ENCODE data around the gene NUTM1. TPM values are rescaled to one million over a fixed set of nuclear protein-coding genes. Genes with fewer than 3 reads are reported as not detected.
"Not testable (repeated sequence)": the region's sequence is repeated elsewhere in the genome, so short reads cannot be mapped to it uniquely, and the experiment has no call there.

The NUTM1 gene
- total RNA-seq, 1 donor from 2014 or later, result not detected

DNA sequence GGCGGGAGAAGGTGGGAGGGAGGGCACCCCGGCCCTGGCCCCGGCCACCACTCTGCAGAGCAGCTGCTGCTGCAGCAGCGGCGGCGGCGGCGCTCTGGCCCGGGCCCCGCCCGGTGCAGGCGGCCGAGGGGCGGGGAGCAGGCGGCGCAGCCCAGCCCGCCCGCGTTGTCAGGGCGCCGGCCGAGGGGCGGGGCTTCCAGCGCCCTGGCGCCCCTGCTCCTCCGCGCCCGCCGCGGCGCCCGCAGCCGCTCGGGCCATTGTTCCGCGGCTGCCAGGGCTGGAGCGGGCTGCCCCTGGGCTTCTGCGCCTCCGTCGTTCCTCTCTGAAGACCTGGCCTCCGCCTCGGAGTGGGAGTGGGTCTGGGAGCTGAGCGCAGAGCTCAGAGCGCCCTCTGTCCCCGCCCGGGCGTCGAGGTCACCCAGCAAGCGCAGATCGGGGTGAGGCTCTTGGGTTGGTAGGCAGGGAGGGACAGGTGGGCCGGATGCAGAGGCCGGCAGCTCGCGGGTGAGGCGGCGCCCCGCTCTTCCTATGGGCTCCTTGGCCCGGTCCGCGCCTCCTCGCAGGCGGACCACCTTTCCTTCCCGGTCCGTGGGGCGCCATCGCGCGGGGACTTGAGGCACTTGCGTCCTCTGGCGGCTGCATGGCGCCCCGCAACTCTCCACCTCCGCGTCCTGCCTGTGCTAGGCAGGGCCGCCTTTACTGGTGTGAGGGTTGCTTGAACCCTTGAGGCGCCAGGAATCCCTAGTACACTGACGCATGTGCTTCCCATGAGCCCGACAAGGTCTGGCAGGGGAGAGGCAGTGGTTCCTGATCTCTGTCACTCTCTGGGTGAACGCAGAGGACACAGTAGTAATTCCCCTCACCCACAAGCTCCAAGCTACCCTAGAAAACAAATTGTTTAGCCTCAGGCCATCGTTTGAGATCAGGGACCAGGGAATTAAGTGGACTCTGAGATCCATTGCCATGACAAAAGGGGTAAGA, 24.3 kb downstream of the NUTM1 start, which contains the start of gene LPCAT4:
TSS of gene LPCAT4 (minus strand) at position 96 of the 981 bp plus-strand sequence. CDS start 96 bp downstream, outside the sequence.
- H3K9me3 Mint-ChIP-seq, result no peaks in the 10 kb centered on the region
- peaks cover 33% of the 10 kb centered on the region for H3K4me1 Mint-ChIP-seq (ENCODE audit: unreplicated experiment)
- TF ChIP-seq, protein P1, sequence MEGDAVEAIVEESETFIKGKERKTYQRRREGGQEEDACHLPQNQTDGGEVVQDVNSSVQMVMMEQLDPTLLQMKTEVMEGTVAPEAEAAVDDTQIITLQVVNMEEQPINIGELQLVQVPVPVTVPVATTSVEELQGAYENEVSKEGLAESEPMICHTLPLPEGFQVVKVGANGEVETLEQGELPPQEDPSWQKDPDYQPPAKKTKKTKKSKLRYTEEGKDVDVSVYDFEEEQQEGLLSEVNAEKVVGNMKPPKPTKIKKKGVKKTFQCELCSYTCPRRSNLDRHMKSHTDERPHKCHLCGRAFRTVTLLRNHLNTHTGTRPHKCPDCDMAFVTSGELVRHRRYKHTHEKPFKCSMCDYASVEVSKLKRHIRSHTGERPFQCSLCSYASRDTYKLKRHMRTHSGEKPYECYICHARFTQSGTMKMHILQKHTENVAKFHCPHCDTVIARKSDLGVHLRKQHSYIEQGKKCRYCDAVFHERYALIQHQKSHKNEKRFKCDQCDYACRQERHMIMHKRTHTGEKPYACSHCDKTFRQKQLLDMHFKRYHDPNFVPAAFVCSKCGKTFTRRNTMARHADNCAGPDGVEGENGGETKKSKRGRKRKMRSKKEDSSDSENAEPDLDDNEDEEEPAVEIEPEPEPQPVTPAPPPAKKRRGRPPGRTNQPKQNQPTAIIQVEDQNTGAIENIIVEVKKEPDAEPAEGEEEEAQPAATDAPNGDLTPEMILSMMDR (conservative IDR thresholded peaks at IDR 0.05), result peak; percentile 95
- H3K27ac Mint-ChIP-seq, result peak within 1 kb of the TSS; percentile 91
- DNase-seq (ENCODE audit: extremely low spot score, unreplicated experiment), result peak; percentile 90
- peaks cover 8% of the 10 kb centered on the region for H3K36me3 Mint-ChIP-seq
- H3K27me3 Mint-ChIP-seq, result no peaks in the 10 kb centered on the region
- H3K4me3 Mint-ChIP-seq, result peak within 1 kb of the TSS; percentile 98

DNA sequence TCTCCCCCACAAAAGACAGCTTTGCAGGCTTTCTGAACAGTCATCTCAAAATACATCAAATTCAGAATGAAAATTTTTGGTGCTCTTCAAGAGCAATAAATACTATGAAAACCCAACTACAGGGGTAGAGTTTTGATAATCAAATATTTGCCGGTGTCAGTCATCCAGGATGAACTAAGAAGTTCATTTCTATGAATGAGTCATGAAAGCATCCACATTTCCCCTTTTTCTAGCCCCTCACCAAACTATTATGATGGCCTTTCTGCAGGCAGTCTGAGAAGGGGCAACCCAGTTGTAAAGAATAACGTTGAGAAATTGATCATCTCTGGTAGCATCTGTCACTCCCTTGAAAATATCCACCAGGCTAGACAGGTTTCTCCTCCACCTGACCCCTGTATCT, 27.0 kb downstream of the NUTM1 start:
- TF ChIP-seq, protein P1 (conservative IDR thresholded peaks at IDR 0.05), result no peak
- Mint-ChIP-seq H3K4me1 (ENCODE audit: unreplicated experiment) (peaks cover 23% of the 10 kb centered on the region), H3K27ac (peak overlapping the region; percentile 43), H3K36me3 (peaks cover 3% of the 10 kb centered on the region), H3K4me3 (peak overlapping the region; percentile 60), H3K27me3 (no peaks in the 10 kb centered on the region), H3K9me3 (no peaks in the 10 kb centered on the region)
- DNase-seq (ENCODE audit: extremely low spot score, unreplicated experiment), result no peak

DNA sequence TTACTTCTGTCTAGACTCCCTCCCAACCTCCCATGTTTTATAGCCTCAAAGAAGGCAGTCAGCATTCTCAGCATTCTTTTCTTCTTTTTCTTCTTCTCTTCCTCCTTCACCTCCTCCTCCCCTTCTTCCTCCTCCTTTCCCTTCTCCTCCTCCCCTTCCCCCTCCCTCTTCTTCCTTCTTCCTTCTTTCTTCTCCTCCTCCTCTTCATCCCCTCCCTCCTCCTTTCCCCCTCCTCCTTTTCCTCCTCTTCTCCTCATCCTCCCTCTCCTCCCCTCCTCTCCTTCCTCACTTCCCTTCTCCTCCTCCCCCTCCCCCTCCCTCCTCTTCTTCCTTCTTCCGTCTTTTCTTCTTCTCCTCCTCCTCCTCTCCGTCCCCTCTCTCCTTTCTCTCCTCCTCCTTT, 27.5 kb downstream of the NUTM1 start:
- H3K4me1 Mint-ChIP-seq (ENCODE audit: unreplicated experiment), result peaks cover 19% of the 10 kb centered on the region
- H3K36me3 Mint-ChIP-seq, result peaks cover 3% of the 10 kb centered on the region
- DNase-seq (ENCODE audit: extremely low spot score, unreplicated experiment), result no peak
- peak overlapping the region; percentile 60 for H3K4me3 Mint-ChIP-seq
- TF ChIP-seq, protein P1 (conservative IDR thresholded peaks at IDR 0.05), result no peak
- H3K27ac Mint-ChIP-seq, result peak overlapping the region; percentile 43
- H3K9me3 Mint-ChIP-seq, result no peaks in the 10 kb centered on the region
- H3K27me3 Mint-ChIP-seq, result no peaks in the 10 kb centered on the region

DNA sequence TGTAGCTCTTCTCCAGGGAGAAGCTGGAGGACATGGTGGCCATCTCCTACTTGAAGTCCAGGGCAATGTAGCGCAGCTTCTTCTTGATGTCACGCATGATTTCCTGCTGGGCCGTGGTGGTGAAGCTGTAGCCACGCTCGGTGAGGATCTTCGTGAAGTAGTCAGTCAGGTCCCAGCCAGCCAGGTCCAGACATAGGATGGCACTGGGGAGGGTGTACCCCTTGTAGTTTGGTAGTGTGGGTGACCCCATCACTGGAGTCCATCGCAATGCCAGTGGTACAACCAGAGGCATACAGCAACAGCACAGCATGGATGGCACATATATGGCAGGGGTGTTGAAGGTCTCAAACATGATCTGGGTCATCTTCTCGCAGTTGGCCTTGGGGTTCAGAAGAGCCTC, 30.8 kb downstream of the NUTM1 start:
- no peak overlapping the region for H3K27ac Mint-ChIP-seq
- peaks cover 9% of the 10 kb centered on the region for H3K4me1 Mint-ChIP-seq (ENCODE audit: unreplicated experiment)
- H3K36me3 Mint-ChIP-seq, result peaks cover 3% of the 10 kb centered on the region
- H3K4me3 Mint-ChIP-seq, result no peak overlapping the region
- TF ChIP-seq, protein P1 (conservative IDR thresholded peaks at IDR 0.05), result no peak
- no peak for DNase-seq (ENCODE audit: extremely low spot score, unreplicated experiment)
- no peaks in the 10 kb centered on the region for H3K27me3 Mint-ChIP-seq
- no peaks in the 10 kb centered on the region for H3K9me3 Mint-ChIP-seq

DNA sequence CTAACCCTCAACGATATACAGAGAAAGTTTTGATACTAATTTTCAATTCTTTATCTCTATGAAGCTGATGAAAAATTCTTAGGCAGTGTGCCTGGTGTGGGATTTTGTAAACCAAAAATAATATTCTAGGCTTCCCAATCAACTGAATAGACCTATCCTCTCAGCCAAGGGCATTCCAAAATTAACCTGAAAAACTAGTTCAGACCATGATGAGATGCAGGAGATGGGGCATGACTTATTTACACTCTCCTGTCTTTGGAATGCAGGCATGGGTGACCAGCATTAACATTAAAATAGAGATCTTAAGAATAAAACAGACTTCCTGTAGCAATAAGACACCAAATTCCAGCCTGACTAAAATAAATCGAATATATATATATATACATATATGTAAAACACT, 31.7 kb downstream of the NUTM1 start:
- no peaks in the 10 kb centered on the region for H3K9me3 Mint-ChIP-seq
- peaks cover 3% of the 10 kb centered on the region for H3K36me3 Mint-ChIP-seq
- peak overlapping the region; percentile 58 for H3K27ac Mint-ChIP-seq

DNA sequence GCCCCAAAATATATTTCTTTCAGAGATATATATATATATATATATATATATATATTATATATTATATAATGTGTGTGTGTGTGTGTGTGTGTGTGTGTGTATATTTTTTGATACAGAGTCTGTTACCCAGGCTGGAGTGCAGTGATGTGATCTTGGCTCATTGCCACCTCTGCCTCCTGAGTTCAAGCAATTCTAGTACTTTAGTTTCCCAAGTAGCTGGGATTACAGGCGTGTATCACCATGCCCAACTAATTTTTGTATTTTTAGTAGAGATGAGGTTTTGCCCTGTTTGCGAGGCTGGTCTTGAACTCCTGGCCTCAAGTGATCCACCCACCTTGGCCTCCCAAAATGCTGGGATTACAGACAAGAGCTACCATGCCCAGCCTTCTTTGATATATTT, 32.4 kb downstream of the NUTM1 start:
- not testable (repeated sequence) for H3K9me3 Mint-ChIP-seq; H3K4me1 Mint-ChIP-seq (ENCODE audit: unreplicated experiment); H3K36me3 Mint-ChIP-seq; H3K27me3 Mint-ChIP-seq; H3K4me3 Mint-ChIP-seq; DNase-seq (ENCODE audit: extremely low spot score, unreplicated experiment)
- peak overlapping the region; percentile 59 for H3K27ac Mint-ChIP-seq

More for the DNA sequence above, 31.7 kb downstream of the NUTM1 start:
- H3K4me1 Mint-ChIP-seq (ENCODE audit: unreplicated experiment), result peaks cover 7% of the 10 kb centered on the region
- TF ChIP-seq, protein P1 (conservative IDR thresholded peaks at IDR 0.05), result no peak
- H3K27me3 Mint-ChIP-seq, result no peaks in the 10 kb centered on the region
- no peak for DNase-seq (ENCODE audit: extremely low spot score, unreplicated experiment)
- no peak overlapping the region for H3K4me3 Mint-ChIP-seq

Data from type B pancreatic cell (in vitro differentiated cells).